Measurements from ENCODE around the gene ZNF358. TPM values are rescaled to one million over a fixed set of nuclear protein-coding genes. Genes with fewer than 3 reads are reported as not detected.
"Not testable (repeated sequence)": the region's sequence is repeated elsewhere in the genome, so short reads cannot be mapped to it uniquely, and the experiment has no call there.

ZNF358 gene
- polyA plus RNA-seq, 1 donor = 68.0 TPM

DNA sequence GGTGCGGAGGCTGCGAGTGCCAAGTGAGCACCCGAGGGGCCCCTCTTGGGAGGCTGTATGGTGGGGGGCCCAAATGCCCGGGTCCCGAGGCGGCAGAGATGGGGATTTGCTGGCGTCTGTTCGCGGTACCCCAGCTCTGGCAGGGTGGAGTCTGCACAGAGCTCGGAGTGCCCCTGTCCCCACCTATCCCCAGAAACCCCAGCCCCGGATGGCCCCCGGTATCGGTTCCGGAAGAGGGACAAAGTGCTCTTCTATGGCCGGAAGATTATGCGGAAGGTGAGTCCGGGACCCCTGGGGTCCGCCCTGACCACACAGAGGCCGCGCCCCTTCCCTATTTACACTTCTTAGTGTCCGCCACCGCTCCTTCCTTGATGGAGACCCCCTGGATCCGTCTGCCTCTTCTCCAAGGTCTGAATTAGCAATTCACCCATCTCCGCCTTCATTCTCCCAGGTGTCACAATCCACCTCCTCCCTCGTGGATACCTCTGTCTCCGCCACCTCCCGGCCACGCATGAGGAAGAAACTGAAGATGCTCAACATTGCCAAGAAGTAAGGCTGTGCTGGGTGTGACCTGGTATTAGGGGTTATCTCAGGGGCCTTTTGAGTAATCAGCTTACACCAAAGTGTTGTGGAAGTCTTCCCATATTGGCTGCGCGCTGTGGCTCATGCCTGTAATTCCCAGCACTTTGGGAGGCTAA is 20.2 kb downstream of the ZNF358 start:
- peak overlapping the region; percentile 95 for H3K27ac ChIP-seq (ENCODE audit: low read length)
- peak in 1 of 2 donors; percentile 44 for DNase-seq
- peaks cover 30% of the 10 kb centered on the region for H3K36me3 ChIP-seq (ENCODE audit: control insufficient read depth, insufficient read depth, low read length)
- WGBS (ENCODE audit: insufficient coverage, low lambda C conversion rate) = no CpG with 5 or more reads among the region's 30 CpGs
- peak overlapping the region; percentile 93 for H3K4me3 ChIP-seq (ENCODE audit: low read length)
- H3K9me3 ChIP-seq (ENCODE audit: control insufficient read depth, low read depth, low read length) = no peaks in the 10 kb centered on the region
- peaks cover 6% of the 10 kb centered on the region for H3K4me1 ChIP-seq (ENCODE audit: control insufficient read depth, insufficient read depth, low read length)
- no peaks in the 10 kb centered on the region for H3K27me3 ChIP-seq (ENCODE audit: control insufficient read depth, insufficient read depth, low read length)

- H3K4me3 ChIP-seq (ENCODE audit: low read length); H3K9me3 ChIP-seq (ENCODE audit: control insufficient read depth, low read depth, low read length); H3K27me3 ChIP-seq (ENCODE audit: control insufficient read depth, insufficient read depth, low read length); H3K4me1 ChIP-seq (ENCODE audit: control insufficient read depth, insufficient read depth, low read length); H3K27ac ChIP-seq (ENCODE audit: low read length); DNase-seq: not testable (repeated sequence)
- peaks cover 50% of the 10 kb centered on the region for H3K36me3 ChIP-seq (ENCODE audit: control insufficient read depth, insufficient read depth, low read length)
- WGBS (ENCODE audit: insufficient coverage, low lambda C conversion rate) = 90% methylated on average over 2 of the region's 5 CpGs
These were observed 23.1 kb downstream of the ZNF358 start for GRCh38 chr19:7538990-7539389.

DNA sequence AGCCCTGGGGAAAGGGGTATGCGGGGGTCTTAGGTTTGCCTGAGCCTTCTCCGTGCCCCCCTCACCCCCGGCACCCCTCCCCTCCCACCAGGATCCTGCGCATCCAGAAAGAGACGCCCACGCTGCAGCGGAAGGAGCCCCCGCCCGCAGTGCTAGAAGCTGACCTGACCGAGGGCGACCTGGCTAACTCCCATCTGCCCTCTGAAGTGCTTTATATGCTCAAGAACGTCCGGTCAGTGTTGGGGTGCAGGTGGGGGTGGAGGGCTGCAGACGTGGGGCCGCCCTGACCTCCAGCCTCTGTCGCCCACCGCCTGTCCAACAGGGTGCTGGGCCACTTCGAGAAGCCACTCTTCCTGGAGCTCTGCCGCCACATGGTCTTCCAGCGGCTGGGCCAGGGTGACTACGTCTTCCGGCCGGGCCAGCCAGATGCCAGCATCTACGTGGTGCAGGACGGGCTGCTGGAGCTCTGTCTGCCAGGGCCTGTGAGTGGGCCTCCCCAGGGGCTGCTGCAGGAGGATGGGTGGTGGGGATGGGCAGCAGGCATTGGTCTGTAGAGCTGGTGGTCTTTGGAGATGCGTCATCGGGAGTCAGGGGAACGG is 24.0 kb downstream of the ZNF358 start:
- DNase-seq = no peak
- H3K27ac ChIP-seq (ENCODE audit: low read length) = no peak overlapping the region
- H3K9me3 ChIP-seq (ENCODE audit: control insufficient read depth, low read depth, low read length) = no peaks in the 10 kb centered on the region
- H3K4me3 ChIP-seq (ENCODE audit: low read length) = no peak overlapping the region
- H3K36me3 ChIP-seq (ENCODE audit: control insufficient read depth, insufficient read depth, low read length) = peaks cover 52% of the 10 kb centered on the region
- no peaks in the 10 kb centered on the region for H3K4me1 ChIP-seq (ENCODE audit: control insufficient read depth, insufficient read depth, low read length)
- WGBS (ENCODE audit: insufficient coverage, low lambda C conversion rate) = 100% methylated on average over 1 of the region's 28 CpGs
- H3K27me3 ChIP-seq (ENCODE audit: control insufficient read depth, insufficient read depth, low read length) = no peaks in the 10 kb centered on the region

- no CpG with 5 or more reads among the region's 39 CpGs for WGBS (ENCODE audit: insufficient coverage, low lambda C conversion rate)
- H3K27ac ChIP-seq (ENCODE audit: low read length) = no peak overlapping the region
- H3K9me3 ChIP-seq (ENCODE audit: control insufficient read depth, low read depth, low read length) = no peaks in the 10 kb centered on the region
- no peaks in the 10 kb centered on the region for H3K27me3 ChIP-seq (ENCODE audit: control insufficient read depth, insufficient read depth, low read length)
- peaks cover 56% of the 10 kb centered on the region for H3K36me3 ChIP-seq (ENCODE audit: control insufficient read depth, insufficient read depth, low read length)
- no peak overlapping the region for H3K4me3 ChIP-seq (ENCODE audit: low read length)
- DNase-seq = no peak
- H3K4me1 ChIP-seq (ENCODE audit: control insufficient read depth, insufficient read depth, low read length) = no peaks in the 10 kb centered on the region
These were observed 25.0 kb downstream of the ZNF358 start for GRCh38 chr19:7540761-7541474.

DNA sequence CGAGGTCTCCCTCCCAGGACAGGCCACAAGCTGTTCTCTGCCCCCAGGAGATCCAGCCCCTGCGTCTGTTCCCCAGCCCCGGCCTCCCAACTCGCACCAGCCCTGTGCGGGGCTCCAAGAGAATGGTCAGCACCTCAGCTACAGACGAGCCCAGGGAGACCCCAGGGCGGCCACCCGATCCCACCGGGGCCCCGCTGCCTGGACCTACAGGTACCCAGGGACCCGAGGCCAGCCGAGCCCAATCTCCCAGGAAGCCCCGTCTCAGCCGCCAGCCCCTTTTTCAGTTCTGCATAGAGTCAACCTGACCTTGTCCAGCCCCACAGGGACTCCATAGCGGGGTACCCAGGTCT is 25.5 kb downstream of the ZNF358 start:
- no peaks in the 10 kb centered on the region for H3K4me1 ChIP-seq (ENCODE audit: control insufficient read depth, insufficient read depth, low read length)
- no peaks in the 10 kb centered on the region for H3K9me3 ChIP-seq (ENCODE audit: control insufficient read depth, low read depth, low read length)
- no peak overlapping the region for H3K27ac ChIP-seq (ENCODE audit: low read length)
- H3K27me3 ChIP-seq (ENCODE audit: control insufficient read depth, insufficient read depth, low read length) = no peaks in the 10 kb centered on the region
- no peak for DNase-seq
- no CpG with 5 or more reads among the region's 15 CpGs for WGBS (ENCODE audit: insufficient coverage, low lambda C conversion rate)
- peaks cover 56% of the 10 kb centered on the region for H3K36me3 ChIP-seq (ENCODE audit: control insufficient read depth, insufficient read depth, low read length)
- H3K4me3 ChIP-seq (ENCODE audit: low read length) = no peak overlapping the region

- H3K27me3 ChIP-seq (ENCODE audit: control insufficient read depth, insufficient read depth, low read length) = no peaks in the 10 kb centered on the region
- H3K9me3 ChIP-seq (ENCODE audit: control insufficient read depth, low read depth, low read length) = no peaks in the 10 kb centered on the region
- no peak overlapping the region for H3K27ac ChIP-seq (ENCODE audit: low read length)
- DNase-seq = no peak
- H3K4me3 ChIP-seq (ENCODE audit: low read length) = no peak overlapping the region
- WGBS (ENCODE audit: insufficient coverage, low lambda C conversion rate) = no CpG with 5 or more reads among the region's 11 CpGs
- peaks cover 54% of the 10 kb centered on the region for H3K36me3 ChIP-seq (ENCODE audit: control insufficient read depth, insufficient read depth, low read length)
- H3K4me1 ChIP-seq (ENCODE audit: control insufficient read depth, insufficient read depth, low read length) = no peaks in the 10 kb centered on the region
These were observed 26.0 kb downstream of the ZNF358 start for GRCh38 chr19:7541828-7542443.

DNA sequence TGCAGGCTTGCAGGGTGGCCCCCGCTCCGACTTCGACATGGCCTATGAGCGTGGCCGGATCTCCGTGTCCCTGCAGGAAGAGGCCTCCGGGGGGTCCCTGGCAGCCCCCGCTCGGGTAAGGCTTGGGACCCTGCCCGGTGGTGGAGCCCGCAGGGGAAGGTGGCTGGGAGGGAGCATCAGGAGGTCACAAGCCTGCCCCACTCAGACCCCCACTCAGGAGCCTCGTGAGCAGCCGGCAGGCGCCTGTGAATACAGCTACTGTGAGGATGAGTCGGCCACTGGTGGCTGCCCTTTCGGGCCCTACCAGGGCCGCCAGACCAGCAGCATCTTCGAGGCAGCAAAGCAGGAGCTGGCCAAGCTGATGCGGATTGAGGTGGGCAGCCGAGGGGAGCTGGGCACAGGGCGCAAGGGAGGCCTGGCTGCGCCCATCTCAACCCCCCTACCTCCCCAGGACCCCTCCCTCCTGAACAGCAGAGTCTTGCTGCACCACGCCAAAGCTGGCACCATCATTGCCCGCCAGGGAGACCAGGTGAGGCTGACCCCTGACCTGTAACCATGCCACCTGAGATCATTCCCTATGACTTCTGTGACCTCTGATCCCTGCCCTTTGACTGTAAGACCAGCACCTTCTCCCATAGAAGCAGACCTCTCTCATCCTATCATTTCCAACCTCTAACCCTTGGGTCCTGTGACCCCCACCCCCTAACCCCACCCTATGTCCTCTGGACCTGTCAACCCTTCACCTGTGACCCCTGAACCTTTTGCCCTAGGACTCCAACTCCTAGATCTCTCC is 26.8 kb downstream of the ZNF358 start:
- H3K27ac ChIP-seq (ENCODE audit: low read length) = no peak overlapping the region

GRCh38 chr19:7544626-7545025 is 28.7 kb downstream of the ZNF358 start:
- no peak for DNase-seq
- no peaks in the 10 kb centered on the region for H3K9me3 ChIP-seq (ENCODE audit: control insufficient read depth, low read depth, low read length)
- no peaks in the 10 kb centered on the region for H3K4me1 ChIP-seq (ENCODE audit: control insufficient read depth, insufficient read depth, low read length)
- H3K27ac ChIP-seq (ENCODE audit: low read length) = no peak overlapping the region
- no CpG with 5 or more reads among the region's 3 CpGs for WGBS (ENCODE audit: insufficient coverage, low lambda C conversion rate)
- H3K27me3 ChIP-seq (ENCODE audit: control insufficient read depth, insufficient read depth, low read length) = no peaks in the 10 kb centered on the region
- peaks cover 41% of the 10 kb centered on the region for H3K36me3 ChIP-seq (ENCODE audit: control insufficient read depth, insufficient read depth, low read length)
- no peak overlapping the region for H3K4me3 ChIP-seq (ENCODE audit: low read length)

More for the DNA sequence above, 26.8 kb downstream of the ZNF358 start:
- H3K27me3 ChIP-seq (ENCODE audit: control insufficient read depth, insufficient read depth, low read length) = no peaks in the 10 kb centered on the region
- no peaks in the 10 kb centered on the region for H3K4me1 ChIP-seq (ENCODE audit: control insufficient read depth, insufficient read depth, low read length)
- no peak for DNase-seq
- H3K36me3 ChIP-seq (ENCODE audit: control insufficient read depth, insufficient read depth, low read length) = peaks cover 50% of the 10 kb centered on the region
- no CpG with 5 or more reads among the region's 24 CpGs for WGBS (ENCODE audit: insufficient coverage, low lambda C conversion rate)
- no peaks in the 10 kb centered on the region for H3K9me3 ChIP-seq (ENCODE audit: control insufficient read depth, low read depth, low read length)
- H3K4me3 ChIP-seq (ENCODE audit: low read length) = no peak overlapping the region

DNA sequence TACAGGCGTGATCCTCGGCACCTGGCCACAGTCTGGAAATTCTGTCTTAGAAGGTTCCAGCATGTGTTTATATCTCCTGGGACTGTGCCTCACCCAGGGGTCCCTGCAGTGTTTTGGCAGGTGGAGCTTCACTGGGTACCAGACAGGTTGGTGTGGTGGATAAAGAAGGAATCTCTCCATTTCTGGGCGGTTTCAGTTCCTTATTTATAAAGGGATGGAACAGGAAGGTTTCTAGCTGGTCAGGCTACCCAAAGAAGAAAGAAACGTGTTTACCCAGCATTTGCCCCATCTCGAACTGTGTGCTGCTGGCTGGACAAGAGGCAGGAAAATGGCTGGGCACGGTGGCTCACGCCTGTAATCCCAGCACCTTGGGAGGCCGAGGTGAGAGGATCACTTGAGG is 29.4 kb downstream of the ZNF358 start:
- H3K4me3 ChIP-seq (ENCODE audit: low read length) = no peak overlapping the region
- H3K27me3 ChIP-seq (ENCODE audit: control insufficient read depth, insufficient read depth, low read length) = no peaks in the 10 kb centered on the region
- H3K36me3 ChIP-seq (ENCODE audit: control insufficient read depth, insufficient read depth, low read length) = peaks cover 40% of the 10 kb centered on the region
- peaks cover 2% of the 10 kb centered on the region for H3K9me3 ChIP-seq (ENCODE audit: control insufficient read depth, low read depth, low read length)
- no peak for DNase-seq
- H3K27ac ChIP-seq (ENCODE audit: low read length) = no peak overlapping the region
- no peaks in the 10 kb centered on the region for H3K4me1 ChIP-seq (ENCODE audit: control insufficient read depth, insufficient read depth, low read length)
- WGBS (ENCODE audit: insufficient coverage, low lambda C conversion rate) = no CpG with 5 or more reads among the region's 8 CpGs

- Histone ChIP-seq H3K4me3 (ENCODE audit: low read length) (no peak overlapping the region), H3K27me3 (ENCODE audit: control insufficient read depth, insufficient read depth, low read length) (no peaks in the 10 kb centered on the region), H3K9me3 (ENCODE audit: control insufficient read depth, low read depth, low read length) (peaks cover 4% of the 10 kb centered on the region), H3K36me3 (ENCODE audit: control insufficient read depth, insufficient read depth, low read length) (peaks cover 37% of the 10 kb centered on the region), H3K4me1 (ENCODE audit: control insufficient read depth, insufficient read depth, low read length) (no peaks in the 10 kb centered on the region), H3K27ac (ENCODE audit: low read length) (no peak overlapping the region)
- DNase-seq = no peak
- no CpG with 5 or more reads among the region's 1 CpG for WGBS (ENCODE audit: insufficient coverage, low lambda C conversion rate)
These were observed 30.0 kb downstream of the ZNF358 start for GRCh38 chr19:7545904-7546303.

Measured in large intestine (tissue), 3 donors.